ENCODE results near the gene SDK1.

- TF ChIP-seq CTCF (IDR thresholded peaks at IDR 0.05 in 4 of 5, conservative IDR thresholded peaks at IDR 0.05 in 1 of 5): no peak
- no peak for TF ChIP-seq POLR2A (IDR thresholded peaks at IDR 0.05)
Observed at GRCh38 chr7:4144811-4145510, 843.9 kb downstream of the SDK1 start.
